ENCODE data around the gene DENND5B. TPM values are rescaled to one million over a fixed set of nuclear protein-coding genes. Genes with fewer than 3 reads are reported as not detected.
"Not testable (repeated sequence)": the region's sequence is repeated elsewhere in the genome, so short reads cannot be mapped to it uniquely, and the experiment has no call there.

DENND5B gene
- total RNA-seq, 1 experiment from 2014 or later: 9.2 TPM

DNA sequence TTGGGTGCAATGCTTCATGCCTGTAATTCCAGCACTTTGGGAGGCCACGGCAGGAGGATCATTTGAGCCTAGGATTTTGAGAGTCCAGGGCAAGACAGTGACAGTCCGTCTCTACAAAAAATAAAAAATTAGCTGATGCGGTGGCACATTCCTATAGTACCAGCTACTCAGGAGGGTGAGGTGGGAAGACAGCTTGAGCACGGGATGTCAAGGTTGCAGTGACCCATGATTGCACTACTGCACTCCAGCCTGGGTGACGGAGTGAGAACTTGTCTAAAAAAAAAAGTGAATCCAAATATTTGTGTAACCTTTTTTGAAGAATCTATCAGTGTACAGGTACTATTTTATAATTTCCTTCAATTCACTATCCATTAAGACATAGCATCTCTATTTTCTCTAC lies 112.5 kb downstream of the DENND5B start:
- DNase-seq: no peak
- Histone ChIP-seq H3K79me2 (ENCODE audit: low read depth) (no peaks in the 10 kb centered on the region), H3K27ac (no peak overlapping the region), H3K9me3 (ENCODE audit: insufficient read depth, low read depth) (no peaks in the 10 kb centered on the region), H2AFZ (no peak overlapping the region), H3K4me2 (no peak overlapping the region), H3K27me3 (ENCODE audit: insufficient read depth, low read depth) (no peaks in the 10 kb centered on the region), H3K4me3 (no peak overlapping the region), H4K20me1 (ENCODE audit: insufficient read depth) (no peaks in the 10 kb centered on the region), H3K9me2 (ENCODE audit: insufficient read depth) (no peaks in the 10 kb centered on the region), H3K4me1 (replicated peaks; ENCODE audit: insufficient read depth) (no peaks in the 10 kb centered on the region), H3K36me3 (ENCODE audit: low read depth) (no peaks in the 10 kb centered on the region), H3F3A (ENCODE audit: insufficient read depth, low read depth) (no peaks in the 10 kb centered on the region)
- intact Hi-C loops (cut with micrococcal nuclease; ENCODE audit: unreplicated experiment): no loop called here
- BruUV-seq (replicated peaks): no TSS peak
- ChIA-PET POLR2A (ENCODE audit: unreplicated experiment) (no interaction called here), CTCF (no interaction called here)
- TF ChIP-seq, protein P1, sequence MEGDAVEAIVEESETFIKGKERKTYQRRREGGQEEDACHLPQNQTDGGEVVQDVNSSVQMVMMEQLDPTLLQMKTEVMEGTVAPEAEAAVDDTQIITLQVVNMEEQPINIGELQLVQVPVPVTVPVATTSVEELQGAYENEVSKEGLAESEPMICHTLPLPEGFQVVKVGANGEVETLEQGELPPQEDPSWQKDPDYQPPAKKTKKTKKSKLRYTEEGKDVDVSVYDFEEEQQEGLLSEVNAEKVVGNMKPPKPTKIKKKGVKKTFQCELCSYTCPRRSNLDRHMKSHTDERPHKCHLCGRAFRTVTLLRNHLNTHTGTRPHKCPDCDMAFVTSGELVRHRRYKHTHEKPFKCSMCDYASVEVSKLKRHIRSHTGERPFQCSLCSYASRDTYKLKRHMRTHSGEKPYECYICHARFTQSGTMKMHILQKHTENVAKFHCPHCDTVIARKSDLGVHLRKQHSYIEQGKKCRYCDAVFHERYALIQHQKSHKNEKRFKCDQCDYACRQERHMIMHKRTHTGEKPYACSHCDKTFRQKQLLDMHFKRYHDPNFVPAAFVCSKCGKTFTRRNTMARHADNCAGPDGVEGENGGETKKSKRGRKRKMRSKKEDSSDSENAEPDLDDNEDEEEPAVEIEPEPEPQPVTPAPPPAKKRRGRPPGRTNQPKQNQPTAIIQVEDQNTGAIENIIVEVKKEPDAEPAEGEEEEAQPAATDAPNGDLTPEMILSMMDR (conservative IDR thresholded peaks at IDR 0.05): no peak
- TF ChIP-seq EZH2 (IDR thresholded peaks at IDR 0.05; ENCODE audit: low read depth): no peak

DNA sequence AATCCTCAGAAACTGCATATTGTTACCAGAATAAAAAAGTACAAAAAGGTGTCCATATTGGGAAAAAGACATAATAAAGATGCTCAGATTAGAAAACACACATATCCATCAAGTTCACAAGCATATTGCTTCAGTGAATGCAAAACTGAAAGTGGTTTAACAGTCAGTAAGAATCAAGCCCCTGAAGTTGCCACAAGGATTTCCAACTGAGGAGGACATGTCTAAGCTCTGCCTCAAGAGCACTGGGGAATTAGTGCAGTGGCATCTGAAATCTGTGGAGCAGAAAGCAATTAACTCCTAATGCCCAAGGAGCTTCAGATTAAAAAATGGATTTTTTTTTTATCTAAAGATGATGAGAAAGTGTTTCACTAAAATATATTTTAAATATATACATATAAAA lies 113.2 kb downstream of the DENND5B start:
- TF ChIP-seq, protein P1 (conservative IDR thresholded peaks at IDR 0.05): no peak
- no peak for TF ChIP-seq EZH2 (IDR thresholded peaks at IDR 0.05; ENCODE audit: low read depth)
- Histone ChIP-seq H3K4me2 (no peak overlapping the region), H3K4me3 (no peak overlapping the region), H3K9me2 (ENCODE audit: insufficient read depth) (no peaks in the 10 kb centered on the region), H3K9me3 (ENCODE audit: insufficient read depth, low read depth) (no peaks in the 10 kb centered on the region), H3K4me1 (replicated peaks; ENCODE audit: insufficient read depth) (no peaks in the 10 kb centered on the region), H3K27me3 (ENCODE audit: insufficient read depth, low read depth) (no peaks in the 10 kb centered on the region), H3K27ac (no peak overlapping the region), H3K36me3 (ENCODE audit: low read depth) (no peaks in the 10 kb centered on the region), H3K79me2 (ENCODE audit: low read depth) (no peaks in the 10 kb centered on the region), H3F3A (ENCODE audit: insufficient read depth, low read depth) (no peaks in the 10 kb centered on the region), H2AFZ (no peak overlapping the region), H4K20me1 (ENCODE audit: insufficient read depth) (no peaks in the 10 kb centered on the region)
- ChIA-PET POLR2A (ENCODE audit: unreplicated experiment) (no interaction called here), CTCF (no interaction called here)
- DNase-seq: no peak
- no TSS peak for BruUV-seq (replicated peaks)
- intact Hi-C loops (cut with micrococcal nuclease; ENCODE audit: unreplicated experiment): no loop called here

DNA sequence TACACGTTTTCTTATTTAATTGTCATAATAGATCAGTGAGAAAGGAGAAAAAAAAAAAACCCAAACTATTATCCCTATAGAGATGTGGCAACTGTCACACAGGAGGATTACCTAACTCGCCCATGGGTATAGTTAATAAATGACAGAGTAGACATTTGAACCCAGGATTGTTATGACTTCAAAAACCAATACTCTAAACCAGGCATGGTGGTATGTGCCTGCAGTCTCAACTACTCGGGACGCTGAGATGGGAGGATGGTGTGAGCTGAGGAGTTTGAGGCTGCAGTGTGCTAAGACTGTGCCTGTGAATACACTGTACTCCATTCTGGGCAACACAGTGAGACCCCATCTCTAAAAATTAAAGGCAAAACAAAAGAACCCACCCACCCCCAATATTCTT lies 114.5 kb downstream of the DENND5B start:
- Histone ChIP-seq H3K27ac (no peak overlapping the region), H3K4me2 (no peak overlapping the region), H3K4me1 (replicated peaks; ENCODE audit: insufficient read depth) (no peaks in the 10 kb centered on the region), H4K20me1 (ENCODE audit: insufficient read depth) (no peaks in the 10 kb centered on the region), H3F3A (ENCODE audit: insufficient read depth, low read depth) (no peaks in the 10 kb centered on the region), H3K27me3 (ENCODE audit: insufficient read depth, low read depth) (no peaks in the 10 kb centered on the region), H3K9me3 (ENCODE audit: insufficient read depth, low read depth) (no peaks in the 10 kb centered on the region), H3K36me3 (ENCODE audit: low read depth) (no peaks in the 10 kb centered on the region), H3K79me2 (ENCODE audit: low read depth) (no peaks in the 10 kb centered on the region), H3K4me3 (no peak overlapping the region), H2AFZ (no peak overlapping the region), H3K9me2 (ENCODE audit: insufficient read depth) (no peaks in the 10 kb centered on the region)
- intact Hi-C loops (cut with micrococcal nuclease; ENCODE audit: unreplicated experiment): no loop called here
- no peak for DNase-seq
- no TSS peak for BruUV-seq (replicated peaks)
- ChIA-PET CTCF (no interaction called here), POLR2A (ENCODE audit: unreplicated experiment) (no interaction called here)
- TF ChIP-seq, protein P1 (conservative IDR thresholded peaks at IDR 0.05): no peak
- TF ChIP-seq EZH2 (IDR thresholded peaks at IDR 0.05; ENCODE audit: low read depth): no peak

DNA sequence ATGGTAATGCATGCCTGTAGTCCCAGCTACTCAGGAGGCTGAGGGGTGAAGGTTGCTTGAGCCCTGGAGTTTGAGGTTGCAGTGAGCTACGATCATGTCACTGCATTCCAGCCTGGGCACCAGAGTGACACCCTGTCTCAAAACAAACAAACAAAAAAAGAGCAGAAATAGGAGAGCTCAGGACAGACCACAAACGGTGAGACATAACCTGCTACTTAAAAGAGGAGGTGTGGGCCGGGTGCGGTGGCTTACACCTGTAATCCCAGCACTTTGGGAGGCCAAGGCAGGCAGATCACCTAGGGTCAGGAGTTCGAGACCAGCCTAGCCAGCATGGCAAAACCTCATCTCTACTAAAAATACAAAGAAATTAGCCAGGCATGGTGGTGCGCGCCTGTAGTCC lies 115.3 kb downstream of the DENND5B start:
- H3K79me2 ChIP-seq (ENCODE audit: low read depth); H3K4me2 ChIP-seq; POLR2A ChIA-PET (ENCODE audit: unreplicated experiment); BruUV-seq (replicated peaks); H3F3A ChIP-seq (ENCODE audit: insufficient read depth, low read depth); H2AFZ ChIP-seq; H3K36me3 ChIP-seq (ENCODE audit: low read depth); H3K4me1 ChIP-seq (replicated peaks; ENCODE audit: insufficient read depth); H3K27me3 ChIP-seq (ENCODE audit: insufficient read depth, low read depth); H3K9me2 ChIP-seq (ENCODE audit: insufficient read depth); H4K20me1 ChIP-seq (ENCODE audit: insufficient read depth); H3K9me3 ChIP-seq (ENCODE audit: insufficient read depth, low read depth); H3K4me3 ChIP-seq; intact Hi-C loops (cut with micrococcal nuclease; ENCODE audit: unreplicated experiment); H3K27ac ChIP-seq: not testable (repeated sequence)
- CTCF ChIA-PET: interaction anchor here (0.6 kb wide), 1 partner anchor 340 kb away, joined by 8 read pairs; no protein-coding TSS in a partner anchor
- DNase-seq: peak; percentile 14 to 49
